ENCODE data around the gene CEP170.

- TF ChIP-seq, protein P1, sequence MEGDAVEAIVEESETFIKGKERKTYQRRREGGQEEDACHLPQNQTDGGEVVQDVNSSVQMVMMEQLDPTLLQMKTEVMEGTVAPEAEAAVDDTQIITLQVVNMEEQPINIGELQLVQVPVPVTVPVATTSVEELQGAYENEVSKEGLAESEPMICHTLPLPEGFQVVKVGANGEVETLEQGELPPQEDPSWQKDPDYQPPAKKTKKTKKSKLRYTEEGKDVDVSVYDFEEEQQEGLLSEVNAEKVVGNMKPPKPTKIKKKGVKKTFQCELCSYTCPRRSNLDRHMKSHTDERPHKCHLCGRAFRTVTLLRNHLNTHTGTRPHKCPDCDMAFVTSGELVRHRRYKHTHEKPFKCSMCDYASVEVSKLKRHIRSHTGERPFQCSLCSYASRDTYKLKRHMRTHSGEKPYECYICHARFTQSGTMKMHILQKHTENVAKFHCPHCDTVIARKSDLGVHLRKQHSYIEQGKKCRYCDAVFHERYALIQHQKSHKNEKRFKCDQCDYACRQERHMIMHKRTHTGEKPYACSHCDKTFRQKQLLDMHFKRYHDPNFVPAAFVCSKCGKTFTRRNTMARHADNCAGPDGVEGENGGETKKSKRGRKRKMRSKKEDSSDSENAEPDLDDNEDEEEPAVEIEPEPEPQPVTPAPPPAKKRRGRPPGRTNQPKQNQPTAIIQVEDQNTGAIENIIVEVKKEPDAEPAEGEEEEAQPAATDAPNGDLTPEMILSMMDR (IDR thresholded peaks at IDR 0.05), result no peak
- no peak for TF ChIP-seq ZFX (IDR thresholded peaks at IDR 0.05; ENCODE audit: borderline replicate concordance)
Observed at GRCh38 chr1:243253926-243254232, 1.2 kb downstream of the CEP170 start.
